Measurements from ENCODE around the gene FERMT2.

Gene FERMT2

GRCh38 chr14:52910572-52910971 is 40.3 kb downstream of the FERMT2 start:
- DNase-seq: no peak
- in situ Hi-C loops (cut with MboI; ENCODE audit: low pct_unique_long_range_greater_than_20kb, low sequenced_read_pairs): no loop called here

- in situ Hi-C loops (cut with MboI; ENCODE audit: low pct_unique_long_range_greater_than_20kb, low sequenced_read_pairs): no loop called here
- no peak for DNase-seq
Measured at GRCh38 chr14:52907949-52908348, 42.9 kb downstream of the FERMT2 start.

DNA sequence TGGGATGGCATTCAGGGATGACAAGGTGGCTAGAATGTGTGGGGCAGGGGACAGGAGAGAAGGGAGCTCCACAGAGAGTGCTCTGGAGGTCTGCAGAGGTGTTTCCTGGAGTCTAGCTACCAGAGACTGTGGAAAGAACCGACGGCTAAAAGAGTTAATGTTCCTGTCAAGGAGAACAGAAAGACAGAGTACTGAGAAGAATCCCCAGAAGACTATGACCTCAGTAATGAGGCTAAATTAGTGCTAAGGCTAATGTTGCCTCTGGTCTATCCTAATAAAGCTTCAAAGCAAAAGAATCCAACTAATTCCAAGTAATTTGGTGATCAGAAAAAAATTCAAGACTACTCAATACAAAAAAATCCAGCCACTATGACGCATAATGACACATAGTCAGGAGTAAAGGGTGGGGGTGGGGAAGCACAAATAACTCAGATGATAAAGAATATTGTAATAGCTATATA is 44.7 kb downstream of the FERMT2 start:
- DNase-seq: no peak
- in situ Hi-C loops (cut with MboI; ENCODE audit: low pct_unique_long_range_greater_than_20kb, low sequenced_read_pairs): no loop called here

GRCh38 chr14:52902971-52903619 is 47.8 kb downstream of the FERMT2 start:
- DNase-seq: no peak
- in situ Hi-C loops (cut with MboI; ENCODE audit: low pct_unique_long_range_greater_than_20kb, low sequenced_read_pairs): no loop called here

- no peak for DNase-seq
- in situ Hi-C loops (cut with MboI; ENCODE audit: low pct_unique_long_range_greater_than_20kb, low sequenced_read_pairs): no loop called here
Measured at GRCh38 chr14:52901357-52901980, 49.4 kb downstream of the FERMT2 start.

GRCh38 chr14:52900731-52901130 is 50.1 kb downstream of the FERMT2 start:
- in situ Hi-C loops (cut with MboI; ENCODE audit: low pct_unique_long_range_greater_than_20kb, low sequenced_read_pairs): no loop called here
- no peak for DNase-seq

DNA sequence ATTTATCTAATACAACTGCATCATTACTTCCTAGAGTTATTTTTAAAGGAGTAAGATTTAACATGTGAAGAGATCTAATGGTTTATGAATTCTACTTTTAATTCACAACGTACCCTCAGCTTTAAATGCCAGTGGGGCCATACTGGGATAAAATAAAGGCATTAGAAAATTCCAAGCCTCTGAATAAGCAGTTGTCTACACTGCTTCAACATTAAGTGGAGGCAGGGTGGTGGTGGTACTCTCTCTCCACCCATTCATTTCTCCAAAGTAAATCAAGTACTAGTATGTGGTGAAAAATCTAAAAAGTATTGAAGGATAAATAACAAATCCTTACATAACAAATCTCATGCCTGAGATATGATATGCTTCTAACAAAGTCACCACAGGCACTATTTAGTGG is 52.4 kb downstream of the FERMT2 start:
- in situ Hi-C loops (cut with MboI; ENCODE audit: low pct_unique_long_range_greater_than_20kb, low sequenced_read_pairs): no loop called here

GRCh38 chr14:52895000-52895399 is 55.9 kb downstream of the FERMT2 start:
- peak; percentile 32 for DNase-seq
- in situ Hi-C loops (cut with MboI; ENCODE audit: low pct_unique_long_range_greater_than_20kb, low sequenced_read_pairs): no loop called here

More for the DNA sequence above, 52.4 kb downstream of the FERMT2 start:
- DNase-seq: no peak

- in situ Hi-C loops (cut with MboI; ENCODE audit: low pct_unique_long_range_greater_than_20kb, low sequenced_read_pairs): no loop called here
- DNase-seq: no peak
Measured at GRCh38 chr14:52891800-52892199, 59.0 kb downstream of the FERMT2 start.

GRCh38 chr14:52888839-52889838 is 61.7 kb downstream of the FERMT2 start:
- DNase-seq: no peak
- in situ Hi-C loops (cut with MboI; ENCODE audit: low pct_unique_long_range_greater_than_20kb, low sequenced_read_pairs): no loop called here

DNA sequence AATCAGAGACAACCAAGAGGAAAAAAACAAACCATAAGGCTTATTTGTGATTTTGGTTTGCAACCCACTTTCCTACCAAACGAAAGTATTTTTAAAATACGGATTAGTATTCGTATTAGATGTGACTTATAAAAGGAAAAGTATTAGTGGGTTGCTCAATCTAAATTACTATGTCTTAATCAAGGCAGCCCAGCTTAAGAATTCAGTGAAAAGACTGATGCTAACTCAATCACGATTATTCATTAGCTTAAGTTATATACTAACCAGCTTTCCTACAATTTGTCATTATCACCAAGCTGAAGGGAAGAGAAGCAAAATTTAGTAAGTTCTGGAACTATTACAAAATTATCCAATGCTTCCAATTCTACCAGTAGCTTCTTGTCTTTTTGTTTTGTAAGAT is 62.7 kb downstream of the FERMT2 start:
- no peak for DNase-seq
- in situ Hi-C loops (cut with MboI; ENCODE audit: low pct_unique_long_range_greater_than_20kb, low sequenced_read_pairs): no loop called here

DNA sequence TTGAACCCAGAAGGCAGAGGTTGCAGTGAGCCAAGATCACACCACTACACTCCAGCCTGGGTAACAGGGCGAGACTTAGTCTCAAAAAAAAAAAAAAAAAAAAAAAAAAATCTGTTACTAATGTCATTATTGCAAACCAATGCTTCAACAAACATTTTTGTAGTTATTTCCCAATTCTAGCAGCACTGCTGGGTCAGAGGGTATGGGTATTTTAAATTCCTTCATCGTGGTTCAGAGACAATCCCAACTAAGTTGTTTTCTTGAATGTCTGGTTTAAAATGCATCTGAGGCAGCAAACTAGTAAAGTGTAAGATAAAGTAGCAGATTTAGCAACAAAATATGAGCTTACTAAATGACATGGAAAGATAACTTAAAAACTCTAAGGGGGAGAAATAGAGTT is 65.6 kb downstream of the FERMT2 start:
- DNase-seq: no peak
- in situ Hi-C loops (cut with MboI; ENCODE audit: low pct_unique_long_range_greater_than_20kb, low sequenced_read_pairs): no loop called here

DNA sequence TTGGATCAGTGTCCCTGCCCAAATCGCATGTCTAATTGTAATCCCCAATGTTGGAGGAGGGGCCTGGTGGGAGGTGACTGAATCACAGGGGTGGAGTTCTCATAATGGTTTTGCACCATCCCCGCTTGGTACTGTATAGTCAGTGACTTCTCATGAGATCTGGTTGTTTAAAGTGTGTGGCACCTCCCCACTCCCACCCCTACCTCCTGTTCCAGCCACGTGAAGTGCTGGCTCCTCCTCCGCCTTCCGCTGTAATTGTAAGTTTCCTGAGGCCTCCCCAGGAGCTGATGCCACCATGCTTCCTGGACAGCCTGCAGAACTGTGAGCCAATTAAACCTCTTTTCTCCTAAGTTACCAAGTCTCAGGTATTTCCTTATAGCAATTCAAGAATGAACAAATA is 67.2 kb downstream of the FERMT2 start:
- in situ Hi-C loops (cut with MboI; ENCODE audit: low pct_unique_long_range_greater_than_20kb, low sequenced_read_pairs): no loop called here
- DNase-seq: no peak

- in situ Hi-C loops (cut with MboI; ENCODE audit: low pct_unique_long_range_greater_than_20kb, low sequenced_read_pairs): no loop called here
- no peak for DNase-seq
Measured at GRCh38 chr14:52882824-52883223, 68.0 kb downstream of the FERMT2 start.

DNA sequence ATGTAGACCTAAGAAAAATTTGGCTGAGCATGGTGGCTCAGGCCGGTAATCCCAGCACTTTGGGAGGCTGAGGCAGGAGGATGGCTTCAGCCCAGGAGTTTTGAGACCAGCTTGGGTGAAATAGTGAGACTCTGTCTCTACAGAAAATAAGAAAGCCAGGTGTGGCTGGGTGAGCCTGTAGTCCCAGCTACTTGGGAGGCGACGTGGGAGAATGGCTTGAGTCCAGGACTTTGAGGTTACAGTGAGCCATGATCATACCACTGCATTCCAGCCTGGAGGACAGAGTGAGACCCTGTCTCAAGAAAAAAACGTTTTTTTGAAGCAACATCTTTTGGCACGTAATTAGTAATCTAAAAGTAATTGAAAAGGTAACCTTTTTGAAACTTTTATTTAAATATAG is 70.9 kb downstream of the FERMT2 start:
- in situ Hi-C loops (cut with MboI; ENCODE audit: low pct_unique_long_range_greater_than_20kb, low sequenced_read_pairs): no loop called here
- no peak for DNase-seq

DNA sequence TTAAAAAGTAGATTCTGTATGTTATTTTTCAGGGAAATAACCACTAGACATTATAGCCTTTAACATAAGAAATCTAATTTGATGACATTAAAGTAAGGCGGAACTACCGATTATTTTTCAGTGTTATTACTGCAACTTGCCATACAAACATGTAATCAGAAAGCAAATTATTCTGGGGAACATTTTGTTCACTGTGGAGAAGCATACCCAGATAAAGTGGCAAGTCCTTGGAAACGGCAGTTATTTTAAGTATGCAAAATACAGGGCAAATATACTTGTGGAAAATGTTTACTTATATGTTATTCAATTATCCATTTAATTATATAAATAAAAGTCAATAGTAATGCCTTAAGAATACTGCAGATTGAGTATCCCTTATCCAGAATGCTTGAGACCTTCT is 71.9 kb downstream of the FERMT2 start:
- no peak for DNase-seq
- in situ Hi-C loops (cut with MboI; ENCODE audit: low pct_unique_long_range_greater_than_20kb, low sequenced_read_pairs): no loop called here

DNA sequence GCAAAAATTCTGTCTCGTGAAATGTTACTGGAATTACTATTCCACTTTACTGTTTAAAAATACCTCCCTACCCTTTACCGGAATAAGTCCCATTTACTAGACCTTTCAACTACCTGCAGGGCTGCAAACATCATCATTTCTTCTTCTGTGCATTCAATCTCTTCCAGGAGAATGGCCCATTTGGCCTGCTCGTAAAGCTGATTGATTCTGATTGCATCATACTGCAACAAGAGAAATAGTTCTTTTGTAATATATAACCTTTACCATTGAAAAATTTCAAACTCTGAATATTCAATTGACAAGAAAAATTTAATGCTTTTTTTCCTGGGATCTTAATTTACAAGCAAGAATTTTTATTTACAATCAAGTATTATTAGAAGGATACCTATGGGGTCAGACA is 72.4 kb downstream of the FERMT2 start:
- DNase-seq: no peak
- in situ Hi-C loops (cut with MboI; ENCODE audit: low pct_unique_long_range_greater_than_20kb, low sequenced_read_pairs): no loop called here

DNA sequence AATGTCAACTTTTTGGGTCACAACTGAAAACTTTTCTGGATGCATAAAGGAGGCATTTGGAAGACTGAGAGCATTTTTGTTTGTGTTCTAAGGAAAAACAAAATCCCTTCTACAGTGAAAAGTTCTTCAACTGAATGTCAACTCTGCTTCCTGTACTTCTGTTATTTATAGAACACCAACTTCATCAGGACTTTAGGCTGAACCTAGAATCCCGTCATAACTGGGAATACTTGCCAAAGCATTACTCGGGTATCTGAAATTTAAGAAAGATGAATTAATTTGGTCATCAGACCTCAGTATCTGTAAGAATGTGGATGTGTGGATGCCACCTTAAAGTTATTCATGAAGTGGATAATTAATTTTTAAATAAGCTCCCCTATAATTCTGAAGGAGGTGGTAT is 73.2 kb downstream of the FERMT2 start:
- DNase-seq: no peak
- in situ Hi-C loops (cut with MboI; ENCODE audit: low pct_unique_long_range_greater_than_20kb, low sequenced_read_pairs): no loop called here

DNA sequence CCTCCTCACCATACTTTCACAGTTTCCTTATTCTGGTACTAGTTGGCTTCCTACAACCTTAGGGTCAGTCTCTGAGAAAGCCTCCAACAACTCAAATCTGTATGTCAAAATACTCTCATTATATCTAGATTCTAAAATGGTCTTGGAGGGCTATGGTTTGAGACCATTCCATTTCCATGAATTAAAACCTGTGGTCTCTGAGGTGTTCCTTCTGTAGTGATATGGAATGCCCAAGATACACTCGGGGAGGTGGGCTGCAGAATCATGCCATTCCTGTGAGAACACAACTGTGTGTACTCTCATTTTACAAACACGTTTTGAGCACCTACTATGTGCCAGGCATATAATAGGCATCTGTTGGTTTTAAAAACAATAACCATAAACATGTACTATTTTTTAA is 74.0 kb downstream of the FERMT2 start:
- in situ Hi-C loops (cut with MboI; ENCODE audit: low pct_unique_long_range_greater_than_20kb, low sequenced_read_pairs): no loop called here
- DNase-seq: no peak

GRCh38 chr14:52876311-52876710 is 74.5 kb downstream of the FERMT2 start:
- no peak for DNase-seq
- in situ Hi-C loops (cut with MboI; ENCODE audit: low pct_unique_long_range_greater_than_20kb, low sequenced_read_pairs): no loop called here

All from KBM-7 (cell line).